IMR-90 (cell line): ENCODE measurements around the gene SLC66A2. TPM values are rescaled to one million over a fixed set of nuclear protein-coding genes. Genes with fewer than 3 reads are reported as not detected.

ENCODE experiments used
- ATAC-seq: fragments of 200-7000 bp; cut with Tn5 transposase; 2 replicates; pipeline ENCODE4 v1.9.1; 2020; ENCODE audit warnings: low read depth, mild to moderate bottlenecking, moderate library complexity
- BruUV-seq: library from RNA; stranded (reverse); fragments of 400-500 nt; replicated peaks from 2 replicates; lab custom pipeline; 2021; lab: Mats Ljungman, UMichigan
- CTCF ChIA-PET: fragments of 300-600 bp; formaldehyde crosslinking; extraction: SDS; loops from one replicate; lab custom pipeline; 2021; ENCODE audit warnings: antibody characterized with exemption; lab: Yijun Ruan, JAX
- POLR2A ChIA-PET: fragments of 300-600 bp; sonication (Branson Sonifier 250); formaldehyde crosslinking; loops from one replicate; lab custom pipeline; 2022; ENCODE audit warnings: antibody characterized with exemption; ENCODE audit not compliant: unreplicated experiment; lab: Charles Lee
- DNase-seq: peaks from one replicate; pipeline ENCODE4 v3.0.0; 2013
- H2AFZ ChIP-seq: replicated peaks from 2 replicates; pipeline ENCODE3; 2013; ENCODE audit warnings: low read length, mild to moderate bottlenecking; ENCODE audit not compliant: poor library complexity
- H2AK5ac ChIP-seq: 2 replicates; pipeline ENCODE4 v1.6.1; 2013; ENCODE audit warnings: low read depth, low read length, inconsistent platforms
- H2AK9ac ChIP-seq: replicated peaks from 2 replicates; pipeline ENCODE3; 2013; ENCODE audit warnings: mild to moderate bottlenecking, low read depth, low read length, moderate library complexity; ENCODE audit not compliant: poor library complexity
- H2BK120ac ChIP-seq: 2 replicates; pipeline ENCODE4 v1.6.1; 2013; ENCODE audit warnings: low read depth, low read length, inconsistent platforms
- H2BK15ac ChIP-seq: 3 replicates; pipeline ENCODE4 v1.6.1; 2013; ENCODE audit warnings: low read depth, low read length, inconsistent platforms
- H2BK20ac ChIP-seq: 2 replicates; pipeline ENCODE4 v1.6.1; 2013; ENCODE audit warnings: low read depth, mild to moderate bottlenecking, inconsistent platforms, low read length, moderate library complexity
- H2BK5ac ChIP-seq: 2 replicates; pipeline ENCODE4 v1.6.1; 2013; ENCODE audit warnings: mild to moderate bottlenecking, low read depth, low read length, inconsistent platforms; ENCODE audit not compliant: poor library complexity, severe bottlenecking
- H3K14ac ChIP-seq: replicated peaks from 2 replicates; pipeline ENCODE4 v1.6.1; 2013; ENCODE audit warnings: low read depth, low read length, inconsistent platforms
- H3K18ac ChIP-seq: 2 replicates; pipeline ENCODE4 v1.6.1; 2013; ENCODE audit warnings: low read depth, low read length, control low read depth
- H3K23ac ChIP-seq: 2 replicates; pipeline ENCODE4 v1.6.1; 2013; ENCODE audit warnings: low read depth, low read length, inconsistent platforms
- H3K27ac ChIP-seq: 2 replicates; pipeline ENCODE4 v1.5.1; 2013; ENCODE audit warnings: mild to moderate bottlenecking, control low read depth, low read length; ENCODE audit not compliant: insufficient read depth
- H3K27me3 ChIP-seq: 2 replicates; pipeline ENCODE4 v1.6.1; 2013; ENCODE audit warnings: low read length; ENCODE audit not compliant: control insufficient read depth, insufficient read depth
- H3K36me3 ChIP-seq: 2 replicates; pipeline ENCODE4 v1.6.1; 2013; ENCODE audit warnings: low read length, mixed read lengths; ENCODE audit not compliant: control insufficient read depth, insufficient read depth
- H3K4ac ChIP-seq: 2 replicates; pipeline ENCODE4 v1.6.1; 2013; ENCODE audit warnings: low read depth, low read length, inconsistent platforms
- H3K4me1 ChIP-seq: 2 replicates; pipeline ENCODE4 v1.6.1; 2013; ENCODE audit warnings: low read length, mixed read lengths; ENCODE audit not compliant: control insufficient read depth, insufficient read depth
- H3K4me2 ChIP-seq: 2 replicates; pipeline ENCODE4 v1.6.1; 2013; ENCODE audit warnings: low read depth, mild to moderate bottlenecking, control low read depth, low read length, moderate library complexity
- H3K4me3 ChIP-seq: 2 replicates; pipeline ENCODE4 v1.5.1; 2013; ENCODE audit warnings: low read depth, mild to moderate bottlenecking, control low read depth, low read length, moderate library complexity; ENCODE audit not compliant: insufficient read depth
- H3K56ac ChIP-seq: 2 replicates; pipeline ENCODE4 v1.6.1; 2013; ENCODE audit warnings: low read length, inconsistent platforms; ENCODE audit not compliant: insufficient read depth; ENCODE audit errors: extremely low read depth
- H3K79me1 ChIP-seq, 2 experiments: 2 replicates each; pipeline ENCODE4 v1.6.1; 2013; ENCODE audit warnings: low read length in 2 of 2, inconsistent platforms in 1 of 2, low read depth in 1 of 2
- H3K9ac ChIP-seq: 2 replicates; pipeline ENCODE4 v1.6.1; 2013; ENCODE audit warnings: low read depth, low read length, control low read depth
- H3K9me1 ChIP-seq: 2 replicates; pipeline ENCODE4 v1.6.1; 2013; ENCODE audit warnings: low read length, inconsistent platforms; ENCODE audit not compliant: insufficient read depth
- H3K9me3 ChIP-seq: 2 replicates; pipeline ENCODE4 v1.6.1; 2013; ENCODE audit warnings: low read length; ENCODE audit not compliant: control insufficient read depth, insufficient read depth
- H4K20me1 ChIP-seq: 2 replicates; pipeline ENCODE4 v1.6.1; 2013; ENCODE audit warnings: low read length, inconsistent platforms; ENCODE audit not compliant: insufficient read depth
- H4K5ac ChIP-seq: 2 replicates; pipeline ENCODE4 v1.6.1; 2013; ENCODE audit warnings: mild to moderate bottlenecking, low read depth, low read length, control low read depth
- H4K8ac ChIP-seq, 2 experiments: 2 replicates each; pipeline ENCODE4 v1.6.1; 2013; ENCODE audit warnings: low read depth in 2 of 2, low read length in 2 of 2, control low read depth in 1 of 2, inconsistent platforms in 1 of 2
- H4K91ac ChIP-seq: 2 replicates; pipeline ENCODE4 v1.6.1; 2013; ENCODE audit warnings: low read depth, low read length, inconsistent platforms; ENCODE audit not compliant: insufficient read depth
- BHLHE40 ChIP-seq: fragments of 150-350 bp; IDR thresholded peaks from 2 replicates; pipeline ENCODE4 v1.6.1; 2016; ENCODE audit warnings: mild to moderate bottlenecking, low read depth, low read length
- CEBPB ChIP-seq: IDR thresholded peaks from 2 replicates; pipeline ENCODE4 v1.6.1; 2012; ENCODE audit warnings: low read depth, low read length, improper control_type of control experiment
- CHD1 ChIP-seq: IDR thresholded peaks from 2 replicates; pipeline ENCODE4 v1.6.1; 2012; ENCODE audit warnings: low read depth, low read length, improper control_type of control experiment
- MAFK ChIP-seq: IDR thresholded peaks from 2 replicates; pipeline ENCODE4 v1.6.1; 2012; ENCODE audit warnings: low read depth, low read length, improper control_type of control experiment
- NFE2L2 ChIP-seq: fragments of 150-350 bp; IDR thresholded peaks from 2 replicates; pipeline ENCODE4 v1.6.1; 2016; ENCODE audit warnings: low read depth, mild to moderate bottlenecking, low read length
- POLR2A ChIP-seq: IDR thresholded peaks from 2 replicates; pipeline ENCODE4 v1.6.1; 2012; ENCODE audit warnings: mild to moderate bottlenecking, low read depth, low read length
- RFX5 ChIP-seq: IDR thresholded peaks from 2 replicates; pipeline ENCODE4 v1.8.0; 2012; ENCODE audit warnings: low read depth, mild to moderate bottlenecking, low read length, moderate library complexity
- SMC3 ChIP-seq: fragments of 150-350 bp; IDR thresholded peaks from 2 replicates; pipeline ENCODE4 v1.6.1; 2016; ENCODE audit warnings: low read depth, mild to moderate bottlenecking, antibody characterized with exemption, low read length, moderate library complexity
- WGBS, 2 experiments: methylation state at CpG; one replicate each; pipeline versions ENCODE4 v1.1.5 to v1.1.7; 2013; ENCODE audit warnings: missing lambda C conversion rate in 2 of 2; ENCODE audit not compliant: insufficient read length in 1 of 2; ENCODE audit errors: extremely low coverage in 2 of 2; 5-methylcytosine and 5-hydroxymethylcytosine counted together
- dilution Hi-C: fragments of 300-500 bp; cut with HindIII; formaldehyde crosslinking; loops from one replicate; pipeline ENCODE4 v1.14.3; 2018; ENCODE audit warnings: low sequenced_read_pairs; ENCODE audit not compliant: unreplicated experiment
- in situ Hi-C: fragments of 300-500 bp; cut with MboI; formaldehyde crosslinking; loops from 3 replicates; pipeline ENCODE4 v1.14.3; 2019; ENCODE audit warnings: low sequenced_read_pairs, inconsistent platforms, mixed read lengths
- intact Hi-C: fragments of 100-400 bp; cut with micrococcal nuclease; formaldehyde crosslinking; loops from 2 replicates; pipeline ENCODE4 v1.10.0; 2022
- polyA plus RNA-seq, 3 experiments: library from polyadenylated mRNA; depleted of rRNA; stranded (reverse); fragments of >200 nt; gene quantifications; 2 replicates each; pipeline ENCODE4 v1.2.3, GENCODE V29; 2012; ENCODE audit warnings: low replicate concordance in 1 of 3
- total RNA-seq: library from RNA; depleted of rRNA; stranded (reverse); fragments of >200 nt; gene quantifications from 2 replicates; pipeline ENCODE4 v1.2.3, GENCODE V29; 2012
- TF ChIP-seq, protein P1 (sequence below): fragments of 150-350 bp; IDR thresholded peaks from 2 replicates; pipeline ENCODE4 v1.6.1; 2016; ENCODE audit warnings: low read depth, mild to moderate bottlenecking, low read length, moderate library complexity, borderline replicate concordance
- TF ChIP-seq, protein P2 (sequence below): fragments of 150-350 bp; IDR thresholded peaks from 2 replicates; pipeline ENCODE4 v1.6.1; 2017; ENCODE audit warnings: mild to moderate bottlenecking, antibody characterized with exemption, low read length, low read depth

Gene SLC66A2
- total and polyA plus RNA-seq, 2 of the 4 experiments (the other 2 are of a cell fraction), result 17.6 to 23.5 TPM

GRCh38 chr18:79869591-79870300 is 81.7 kb downstream of the SLC66A2 start:
- H3K9me3 ChIP-seq, result peaks cover 8% of the 10 kb centered on the region
- WGBS, 2 experiments, result 82% methylated on average over 18 of the region's 32 CpGs; no CpG with 5 or more reads in 1 of the 2 experiments
- no peak overlapping the region for H3K4me3 ChIP-seq
- CTCF ChIA-PET, result no interaction called here
- no peak overlapping the region for H2BK20ac ChIP-seq
- in situ Hi-C loops, result no loop called here
- no peaks in the 10 kb centered on the region; the same call in 1 of the 2 replicates for H3K27me3 ChIP-seq
- no peak overlapping the region for H2AFZ ChIP-seq
- ATAC-seq, result no peak
- no peak overlapping the region for H3K4ac ChIP-seq
- H3K9me1 ChIP-seq, result no peaks in the 10 kb centered on the region
- H3K56ac ChIP-seq, result no peak overlapping the region
- H2AK9ac ChIP-seq, result no peak overlapping the region
- no peak overlapping the region for H2BK5ac ChIP-seq
- no peak overlapping the region for H4K91ac ChIP-seq
- H3K14ac ChIP-seq, result no peak overlapping the region
- H3K4me2 ChIP-seq, result no peak overlapping the region
- no peak overlapping the region for H3K18ac ChIP-seq
- dilution Hi-C loops, result no loop called here
- no peak overlapping the region for H2BK120ac ChIP-seq
- BruUV-seq, result no TSS peak
- TF ChIP-seq POLR2A, result no peak
- TF ChIP-seq RFX5, result no peak
- TF ChIP-seq CHD1, result no peak
- TF ChIP-seq, protein P1, sequence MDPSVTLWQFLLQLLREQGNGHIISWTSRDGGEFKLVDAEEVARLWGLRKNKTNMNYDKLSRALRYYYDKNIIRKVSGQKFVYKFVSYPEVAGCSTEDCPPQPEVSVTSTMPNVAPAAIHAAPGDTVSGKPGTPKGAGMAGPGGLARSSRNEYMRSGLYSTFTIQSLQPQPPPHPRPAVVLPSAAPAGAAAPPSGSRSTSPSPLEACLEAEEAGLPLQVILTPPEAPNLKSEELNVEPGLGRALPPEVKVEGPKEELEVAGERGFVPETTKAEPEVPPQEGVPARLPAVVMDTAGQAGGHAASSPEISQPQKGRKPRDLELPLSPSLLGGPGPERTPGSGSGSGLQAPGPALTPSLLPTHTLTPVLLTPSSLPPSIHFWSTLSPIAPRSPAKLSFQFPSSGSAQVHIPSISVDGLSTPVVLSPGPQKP, result no peak
- no peak for TF ChIP-seq NFE2L2
- no peak for TF ChIP-seq BHLHE40
- no peak for TF ChIP-seq CEBPB
- TF ChIP-seq, protein P2, sequence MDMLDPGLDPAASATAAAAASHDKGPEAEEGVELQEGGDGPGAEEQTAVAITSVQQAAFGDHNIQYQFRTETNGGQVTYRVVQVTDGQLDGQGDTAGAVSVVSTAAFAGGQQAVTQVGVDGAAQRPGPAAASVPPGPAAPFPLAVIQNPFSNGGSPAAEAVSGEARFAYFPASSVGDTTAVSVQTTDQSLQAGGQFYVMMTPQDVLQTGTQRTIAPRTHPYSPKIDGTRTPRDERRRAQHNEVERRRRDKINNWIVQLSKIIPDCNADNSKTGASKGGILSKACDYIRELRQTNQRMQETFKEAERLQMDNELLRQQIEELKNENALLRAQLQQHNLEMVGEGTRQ, result no peak
- no peak for TF ChIP-seq MAFK
- TF ChIP-seq SMC3, result no peak
- no peak overlapping the region for H2AK5ac ChIP-seq
- no peak overlapping the region for H2BK15ac ChIP-seq
- intact Hi-C loops, result no loop called here
- H4K20me1 ChIP-seq, result no peaks in the 10 kb centered on the region
- no peaks in the 10 kb centered on the region for H3K36me3 ChIP-seq
- H4K8ac ChIP-seq, result no peak overlapping the region
- no peak overlapping the region for H3K23ac ChIP-seq
- no peak overlapping the region for H3K9ac ChIP-seq
- no peaks in the 10 kb centered on the region for H3K79me1 ChIP-seq
- H4K5ac ChIP-seq, result no peak overlapping the region
- POLR2A ChIA-PET, result no interaction called here
- no peaks in the 10 kb centered on the region for H3K4me1 ChIP-seq
- DNase-seq, result no peak
- no peak overlapping the region for H3K27ac ChIP-seq
